BLaER1 (cell line): ENCODE data around the gene C3orf20.

ENCODE experiments used
- H3K27ac ChIP-seq: shearing (Covaris generic); formaldehyde crosslinking; 2 replicates; pipeline ENCODE4 v1.8.1; 2022
- H3K27me3 ChIP-seq: shearing (Covaris generic); formaldehyde crosslinking; 2 replicates; pipeline ENCODE4 v1.8.1; 2022
- H3K36me3 ChIP-seq: shearing (Covaris generic); formaldehyde crosslinking; 2 replicates; pipeline ENCODE4 v1.8.1; 2022
- H3K4me1 ChIP-seq: shearing (Covaris generic); formaldehyde crosslinking; 2 replicates; pipeline ENCODE4 v1.8.1; 2022
- H3K4me2 ChIP-seq: shearing (Covaris generic); formaldehyde crosslinking; 2 replicates; pipeline ENCODE4 v1.8.1; 2022
- H3K4me3 ChIP-seq: shearing (Covaris generic); formaldehyde crosslinking; 2 replicates; pipeline ENCODE4 v1.8.1; 2022
- H3K9ac ChIP-seq: shearing (Covaris generic); formaldehyde crosslinking; 2 replicates; pipeline ENCODE4 v1.8.1; 2022
- H3K9me3 ChIP-seq: shearing (Covaris generic); formaldehyde crosslinking; 2 replicates; pipeline ENCODE4 v1.8.1; 2022
- H4K20me1 ChIP-seq: shearing (Covaris generic); formaldehyde crosslinking; 2 replicates; pipeline ENCODE4 v1.8.1; 2022
- Cebpa-rat ChIP-seq: shearing (Covaris generic); IDR thresholded peaks from 2 replicates; pipeline ENCODE4 v1.8.1; 2022

Gene C3orf20

DNA sequence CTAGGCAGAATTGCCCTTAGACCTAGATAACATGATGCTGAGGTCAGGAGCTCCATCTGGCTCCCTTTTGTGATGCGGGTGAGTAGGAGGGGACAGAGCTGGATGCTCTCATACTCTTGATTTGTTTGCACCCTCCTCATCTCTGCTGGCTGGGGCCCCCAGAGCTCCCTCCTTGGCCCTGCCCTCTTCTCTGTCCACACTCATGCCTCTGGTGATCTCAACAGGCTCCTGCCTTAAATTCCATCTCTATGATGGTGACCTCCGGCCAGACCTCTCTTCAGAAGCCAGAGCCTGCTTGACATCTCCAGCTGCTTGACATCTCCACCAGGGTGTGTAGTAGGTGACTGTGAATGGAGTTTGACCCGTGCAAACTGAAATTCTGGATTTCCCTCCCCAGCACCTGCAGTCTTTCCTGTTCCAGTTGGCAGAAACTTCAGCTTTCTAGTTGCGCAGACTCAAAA lies 139.5 kb downstream of the C3orf20 start:
- no peak overlapping the region for H3K4me2 ChIP-seq
- no peaks in the 10 kb centered on the region for H4K20me1 ChIP-seq
- H3K36me3 ChIP-seq, result no peaks in the 10 kb centered on the region
- no peak overlapping the region for H3K27ac ChIP-seq
- no peak for TF ChIP-seq Cebpa-rat
- peaks cover 16% of the 10 kb centered on the region for H3K9me3 ChIP-seq
- H3K27me3 ChIP-seq, result peaks cover 40% of the 10 kb centered on the region
- no peak overlapping the region for H3K9ac ChIP-seq
- no peaks in the 10 kb centered on the region for H3K4me1 ChIP-seq
- no peak overlapping the region for H3K4me3 ChIP-seq

DNA sequence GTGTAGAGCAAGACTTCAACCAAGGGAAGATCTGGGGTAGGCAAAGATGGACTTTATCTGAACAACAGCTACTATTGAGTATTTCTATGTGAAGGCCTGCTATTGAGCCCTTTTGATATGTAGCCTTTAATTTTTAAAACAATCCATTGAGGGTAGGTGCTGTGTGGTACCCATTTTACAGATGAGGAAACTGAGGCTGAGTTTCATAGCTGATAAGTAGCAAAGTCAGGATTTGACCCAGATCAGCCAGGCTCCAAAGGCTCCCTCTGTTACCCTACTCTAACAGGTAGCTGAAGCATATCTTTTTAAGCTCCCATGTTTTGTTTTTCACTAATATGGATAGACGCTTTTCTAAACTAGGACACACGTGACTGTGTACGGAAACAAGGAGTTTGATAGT lies 141.4 kb downstream of the C3orf20 start:
- Histone ChIP-seq H3K9ac (no peak overlapping the region), H3K4me2 (no peak overlapping the region), H4K20me1 (no peaks in the 10 kb centered on the region), H3K27me3 (peaks cover 22% of the 10 kb centered on the region), H3K4me1 (no peaks in the 10 kb centered on the region), H3K9me3 (peaks cover 1% of the 10 kb centered on the region), H3K36me3 (no peaks in the 10 kb centered on the region), H3K27ac (no peak overlapping the region), H3K4me3 (no peak overlapping the region)
- no peak for TF ChIP-seq Cebpa-rat

DNA sequence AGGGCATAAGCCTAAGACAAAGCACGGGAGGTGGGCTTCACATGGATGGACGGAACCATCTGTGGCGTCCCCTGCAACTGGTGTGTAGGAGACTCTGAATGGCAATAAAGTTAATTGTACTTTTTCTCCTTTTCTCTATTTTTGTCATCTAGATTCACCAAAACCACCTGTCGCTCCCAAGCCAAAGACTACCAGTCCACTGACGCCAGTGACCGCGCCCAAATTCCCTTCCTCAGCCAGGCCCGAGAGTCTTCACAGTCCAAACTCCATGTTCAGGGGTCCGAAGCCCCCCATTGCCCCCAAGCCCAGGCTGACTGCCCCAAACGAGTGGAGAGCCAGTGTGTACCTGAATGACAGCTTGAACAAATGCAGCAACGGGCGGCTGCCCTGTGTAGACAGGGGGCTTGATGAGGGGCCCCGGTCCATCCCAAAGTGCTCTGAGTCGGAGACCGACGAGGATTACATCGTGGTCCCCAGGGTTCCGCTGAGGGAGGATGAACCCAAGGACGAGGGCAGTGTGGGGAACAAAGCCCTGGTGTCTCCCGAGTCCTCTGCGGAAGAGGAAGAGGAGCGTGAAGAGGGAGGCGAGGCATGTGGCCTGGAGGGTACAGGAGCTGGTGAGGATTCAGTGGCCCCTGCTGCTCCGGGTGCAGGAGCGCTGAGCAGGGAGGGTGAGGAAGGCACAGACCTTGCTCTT lies 144.0 kb downstream of the C3orf20 start, which contains the start of gene FGD5:
Gene FGD5 (plus strand): TSS at position 159 of the 697 bp plus-strand sequence. CDS start 110 bp downstream, at position 269.
- no peak within 1 kb of the TSS for H3K27ac ChIP-seq
- no peak within 1 kb of the TSS for H3K4me3 ChIP-seq
- no peak for TF ChIP-seq Cebpa-rat
- no peak within 1 kb of the TSS for H3K9ac ChIP-seq
- no peaks in the 10 kb centered on the region for H3K36me3 ChIP-seq
- H3K9me3 ChIP-seq, result no peaks in the 10 kb centered on the region
- no peak within 1 kb of the TSS for H3K4me2 ChIP-seq
- no peaks in the 10 kb centered on the region for H4K20me1 ChIP-seq
- H3K4me1 ChIP-seq, result peaks cover 7% of the 10 kb centered on the region; the same call in 1 of the 2 replicates
- no peaks in the 10 kb centered on the region for H3K27me3 ChIP-seq

DNA sequence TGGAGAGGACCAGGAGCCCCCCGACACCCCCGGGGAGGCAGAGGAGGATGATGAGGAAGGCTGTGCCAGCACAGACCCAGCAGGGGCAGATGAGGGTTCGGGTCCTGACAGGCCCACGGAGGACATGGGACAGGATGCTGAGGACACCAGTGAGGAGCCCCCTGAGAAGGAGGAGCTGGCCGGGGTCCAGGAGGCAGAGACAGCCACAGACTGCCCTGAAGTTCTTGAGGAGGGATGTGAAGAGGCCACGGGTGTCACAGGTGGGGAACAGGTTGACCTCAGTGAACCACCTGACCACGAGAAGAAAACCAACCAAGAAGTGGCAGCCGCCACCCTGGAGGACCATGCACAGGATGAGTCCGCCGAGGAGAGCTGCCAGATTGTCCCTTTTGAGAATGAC lies 144.7 kb downstream of the C3orf20 start:
- Histone ChIP-seq H3K27ac (no peak overlapping the region), H3K4me2 (no peak overlapping the region), H3K9ac (no peak overlapping the region), H3K4me1 (peaks cover 7% of the 10 kb centered on the region; the same call in 1 of the 2 replicates), H3K9me3 (no peaks in the 10 kb centered on the region), H4K20me1 (no peaks in the 10 kb centered on the region), H3K27me3 (no peaks in the 10 kb centered on the region), H3K4me3 (no peak overlapping the region), H3K36me3 (no peaks in the 10 kb centered on the region)
- no peak for TF ChIP-seq Cebpa-rat

DNA sequence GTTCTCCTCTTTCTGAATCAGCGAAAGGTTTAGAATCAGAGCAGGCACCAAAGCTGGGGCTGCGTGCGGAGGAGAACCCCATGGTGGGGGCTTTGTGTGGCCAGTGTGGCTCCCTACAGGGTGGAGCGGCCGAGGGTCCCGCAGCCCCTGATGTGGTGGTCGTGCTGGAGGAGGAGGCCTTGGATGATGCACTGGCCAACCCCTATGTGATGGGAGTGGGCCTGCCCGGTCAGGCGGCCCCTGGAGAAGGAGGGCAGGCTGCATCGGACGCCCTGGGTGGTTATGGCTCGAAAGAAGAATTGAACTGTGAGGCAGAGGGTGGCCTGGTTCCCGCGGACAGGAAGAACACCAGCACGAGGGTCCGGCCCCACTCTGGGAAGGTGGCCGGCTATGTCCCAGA lies 145.2 kb downstream of the C3orf20 start:
- no peak for TF ChIP-seq Cebpa-rat
- Histone ChIP-seq H3K27me3 (no peaks in the 10 kb centered on the region), H3K27ac (no peak overlapping the region)

DNA sequence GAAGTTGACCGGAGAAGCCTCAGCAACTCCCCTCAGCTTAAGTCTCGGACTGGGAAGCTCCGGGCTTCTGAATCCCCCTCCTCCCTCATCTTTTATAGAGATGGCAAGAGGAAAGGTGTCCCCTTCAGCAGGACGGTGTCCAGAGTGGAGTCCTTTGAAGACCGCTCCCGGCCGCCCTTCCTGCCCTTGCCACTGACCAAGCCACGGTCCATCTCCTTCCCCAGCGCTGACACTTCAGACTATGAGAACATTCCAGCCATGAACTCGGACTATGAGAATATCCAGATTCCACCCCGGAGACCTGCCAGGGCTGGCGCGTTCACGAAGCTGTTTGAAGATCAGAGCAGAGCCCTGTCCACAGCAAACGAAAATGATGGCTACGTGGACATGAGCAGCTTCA lies 146.2 kb downstream of the C3orf20 start:
- H3K36me3 ChIP-seq, result no peaks in the 10 kb centered on the region
- no peak overlapping the region for H3K9ac ChIP-seq
- H3K4me2 ChIP-seq, result no peak overlapping the region
- H4K20me1 ChIP-seq, result no peaks in the 10 kb centered on the region
- H3K4me1 ChIP-seq, result peaks cover 7% of the 10 kb centered on the region; the same call in 1 of the 2 replicates
- TF ChIP-seq Cebpa-rat, result no peak
- H3K4me3 ChIP-seq, result no peak overlapping the region
- no peak overlapping the region for H3K27ac ChIP-seq
- no peaks in the 10 kb centered on the region for H3K9me3 ChIP-seq
- no peaks in the 10 kb centered on the region for H3K27me3 ChIP-seq

More for the DNA sequence above, 145.2 kb downstream of the C3orf20 start:
- H3K4me3 ChIP-seq, result no peak overlapping the region
- no peak overlapping the region for H3K9ac ChIP-seq
- no peaks in the 10 kb centered on the region for H3K36me3 ChIP-seq
- H3K9me3 ChIP-seq, result no peaks in the 10 kb centered on the region
- no peaks in the 10 kb centered on the region for H4K20me1 ChIP-seq
- H3K4me1 ChIP-seq, result peaks cover 7% of the 10 kb centered on the region; the same call in 1 of the 2 replicates
- no peak overlapping the region for H3K4me2 ChIP-seq

DNA sequence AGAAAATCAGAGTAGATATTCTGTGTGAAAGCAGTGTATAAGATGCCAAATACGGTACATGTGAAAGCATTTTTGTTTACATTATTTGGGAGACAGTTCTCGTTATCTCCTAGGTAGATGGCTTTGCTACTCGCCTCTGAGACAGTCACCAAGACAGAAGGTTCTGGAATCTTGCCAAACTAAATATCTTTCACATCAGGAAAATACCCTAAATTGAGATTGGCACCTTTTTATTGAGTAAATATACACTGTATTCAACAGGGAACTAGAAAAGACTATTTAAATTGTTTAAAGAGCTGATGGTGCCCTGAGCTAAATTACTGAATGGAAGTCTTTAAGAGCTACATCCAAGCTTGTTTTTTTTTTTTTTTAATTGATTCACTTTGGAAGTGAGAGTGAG lies 147.2 kb downstream of the C3orf20 start:
- no peaks in the 10 kb centered on the region for H3K9me3 ChIP-seq
- H3K4me2 ChIP-seq, result no peak overlapping the region
- H3K27ac ChIP-seq, result no peak overlapping the region
- H3K27me3 ChIP-seq, result no peaks in the 10 kb centered on the region
- no peak for TF ChIP-seq Cebpa-rat
- no peaks in the 10 kb centered on the region for H4K20me1 ChIP-seq
- no peak overlapping the region for H3K4me3 ChIP-seq
- H3K36me3 ChIP-seq, result no peaks in the 10 kb centered on the region
- no peak overlapping the region for H3K9ac ChIP-seq
- peaks cover 7% of the 10 kb centered on the region; the same call in 1 of the 2 replicates for H3K4me1 ChIP-seq
